Heart left ventricle (tissue), 13 donors: ENCODE measurements around the gene SUGCT.

Experiments
- CTCF ChIP-seq, 12 donors: fragments of 200-600 bp; sonication (generic) in 4 of 12; IDR thresholded peaks; one replicate each; pipeline versions ENCODE4 v1.5.0 to v1.8.0; 2018 to 2022; ENCODE audit warnings: antibody characterized with exemption in 12 of 12, mild to moderate bottlenecking in 5 of 12
- POLR2A ChIP-seq, 2 donors: fragments of 450-650 bp; IDR thresholded peaks; one replicate each; pipeline ENCODE4 v1.6.1; 2017; ENCODE audit warnings: antibody characterized with exemption in 2 of 2, mild to moderate bottlenecking in 2 of 2, moderate library complexity in 2 of 2
- donor health status: ischemic (EF 13 %, LVEDD 7.1; RV severe dilation, severe dysfunction).
- donor health status: DM: no; HTN: yes; CAD: no.
- donor health status: DM: no; HTN: no; CAD: no.
- donor health status: ischemic (EF 25% LVEDD 6.9; RV normal size, moderate dysfunction).
- donor health status: ischemic (EF 25% LVEDD 5.7; RV mildly dilated, moderate dysfunction).
- donor health status: ischemic (EF 35%, LVEDD 5.7; RV mildly dilated, moderate dysfunction).
- donor health status: nonischemic (EF 11% LVEDD 7.7; RV severe dilation, severe dysfunction).
- donor health status: DM: yes; HTN: yes; CAD: no.
- donor health status: PGD.
- donor health status: ischemic (EF 29% LVEDD 5.4; RV normal size, mild dysfunction).
- donor health status: nonischemic (EF 23%, LVEDD 6.1; RV moderate dilation, normal function).

- TF ChIP-seq CTCF (IDR thresholded peaks at IDR 0.05) (no peak), POLR2A (IDR thresholded peaks at IDR 0.05) (no peak)
These were observed 547.9 kb downstream of the SUGCT start for GRCh38 chr7:40682696-40683095.
